H1 (cell line): ENCODE data around the gene GJB1. TPM values are rescaled to one million over a fixed set of nuclear protein-coding genes. Genes with fewer than 3 reads are reported as not detected.

Source experiments
- CTCF ChIA-PET: fragments of 300-600 bp; sonication (Branson Sonifier 250); formaldehyde crosslinking; loops from one replicate; lab custom pipeline; 2021; ENCODE audit not compliant: partially characterized antibody; lab: Charles Lee
- POLR2A ChIA-PET: fragments of 300-600 bp; sonication (Branson Sonifier 250); formaldehyde crosslinking; loops from one replicate; lab custom pipeline; 2021; ENCODE audit warnings: inconsistent platforms; ENCODE audit not compliant: partially characterized antibody; lab: Charles Lee
- DNase-seq, 2 experiments: peaks; one replicate each; pipeline versions ENCODE4 v3.0.0 to v3.0.0-alpha.2; 2010 to 2022; ENCODE audit warnings: low spot score in 2 of 2, low read depth in 1 of 2, mixed read lengths in 1 of 2
- FAIRE-seq: peaks from 2 replicates; lab custom pipeline; 2011; peaks lifted over from hg19 to GRCh38; lab: Jason Lieb, UNC
- H2AFZ ChIP-seq: 2 replicates; pipeline ENCODE4 v1.8.1; 2012; ENCODE audit warnings: low read length, inconsistent platforms
- H2AK5ac ChIP-seq: 2 replicates; pipeline ENCODE4 v1.6.1; 2013; ENCODE audit warnings: low read depth, low read length
- H2BK120ac ChIP-seq: replicated peaks from 2 replicates; pipeline ENCODE3; 2013; ENCODE audit warnings: low read depth, low read length, inconsistent platforms
- H2BK12ac ChIP-seq: 2 replicates; pipeline ENCODE4 v1.6.1; 2013; ENCODE audit warnings: low read depth, low read length
- H2BK15ac ChIP-seq: 2 replicates; pipeline ENCODE4 v1.6.1; 2013; ENCODE audit warnings: low read length
- H2BK20ac ChIP-seq: 2 replicates; pipeline ENCODE4 v1.6.1; 2013; ENCODE audit warnings: low read length
- H2BK5ac ChIP-seq: 2 replicates; pipeline ENCODE4 v1.6.1; 2013; ENCODE audit warnings: low read depth, low read length
- H3K14ac ChIP-seq: 2 replicates; pipeline ENCODE4 v1.6.1; 2013; ENCODE audit warnings: inconsistent platforms; ENCODE audit not compliant: insufficient read length
- H3K18ac ChIP-seq: 2 replicates; pipeline ENCODE4 v1.6.1; 2013; ENCODE audit warnings: low read length; ENCODE audit errors: extremely low read depth
- H3K23ac ChIP-seq: 2 replicates; pipeline ENCODE4 v1.6.1; 2013; ENCODE audit warnings: inconsistent platforms; ENCODE audit not compliant: insufficient read length
- H3K23me2 ChIP-seq: 2 replicates; pipeline ENCODE4 v1.6.1; 2013; ENCODE audit warnings: low read depth, low read length
- H3K27ac ChIP-seq: 2 replicates; pipeline ENCODE4 v1.6.1; 2011; ENCODE audit warnings: low read depth, low read length, inconsistent platforms
- H3K27me3 ChIP-seq, 4 experiments: replicated peaks in 1 of 4; 1 replicate in 1 of 4; 2 replicates in 3 of 4; pipeline versions ENCODE4 v1.6.1 to v1.8.1; 2011 to 2013; ENCODE audit warnings: low read length in 3 of 4, mild to moderate bottlenecking in 3 of 4, inconsistent platforms in 2 of 4, mixed read lengths in 2 of 4, moderate library complexity in 1 of 4; ENCODE audit not compliant: control insufficient read depth in 3 of 4, insufficient read depth in 3 of 4; ENCODE audit errors: extremely low read depth in 1 of 4
- H3K36me3 ChIP-seq, 4 experiments: 2 replicates each; pipeline versions ENCODE4 v1.6.1 to v1.8.1; 2011 to 2013; ENCODE audit warnings: mild to moderate bottlenecking in 4 of 4, low read length in 3 of 4, moderate library complexity in 2 of 4, control low read depth in 1 of 4, inconsistent platforms in 1 of 4; ENCODE audit not compliant: insufficient read depth in 4 of 4, control insufficient read depth in 2 of 4
- H3K4ac ChIP-seq: replicated peaks from 2 replicates; pipeline ENCODE3; 2013; ENCODE audit warnings: low read length, low read depth, mixed read lengths, inconsistent platforms; ENCODE audit not compliant: insufficient read length
- H3K4me1 ChIP-seq, 4 experiments: replicated peaks in 1 of 4; 1 replicate in 1 of 4; 2 replicates in 3 of 4; pipeline versions ENCODE4 v1.6.1 to v1.8.1; 2011 to 2013; ENCODE audit warnings: low read length in 3 of 4, inconsistent platforms in 2 of 4, mixed read lengths in 1 of 4; ENCODE audit not compliant: insufficient read depth in 4 of 4, control insufficient read depth in 3 of 4
- H3K4me2 ChIP-seq, 2 experiments: 2 replicates each; pipeline versions ENCODE4 v1.6.1 to v1.8.1; 2011 to 2013; ENCODE audit warnings: low read depth in 2 of 2, low read length in 2 of 2, control low read depth in 1 of 2, inconsistent platforms in 1 of 2, mild to moderate bottlenecking in 1 of 2; ENCODE audit not compliant: insufficient read depth in 1 of 2
- H3K4me3 ChIP-seq, 4 experiments: fragments of 200-600, 300-600 bp in 1 of 4; sonication (generic), shearing (Covaris generic), sonication (Bioruptor Twin) in 1 of 4; 2 replicates each; pipeline versions ENCODE4 v1.5.1 to v1.8.1; 2011 to 2016; ENCODE audit warnings: low read length in 4 of 4, low read depth in 3 of 4, control low read depth in 2 of 4, inconsistent platforms in 2 of 4, mild to moderate bottlenecking in 2 of 4, mixed read lengths in 1 of 4, moderate library complexity in 1 of 4; ENCODE audit not compliant: insufficient read depth in 2 of 4; ENCODE audit errors: extremely low read depth in 1 of 4
- H3K56ac ChIP-seq: replicated peaks from 2 replicates; pipeline ENCODE3; 2013; ENCODE audit warnings: low read depth, mild to moderate bottlenecking, mixed read lengths, low read length, inconsistent platforms; ENCODE audit not compliant: insufficient read length
- H3K79me1 ChIP-seq: 2 replicates; pipeline ENCODE4 v1.6.1; 2013; ENCODE audit warnings: low read depth, low read length, control low read depth
- H3K79me2 ChIP-seq, 2 experiments: 2 replicates each; pipeline versions ENCODE4 v1.6.1 to v1.8.1; 2012 to 2013; ENCODE audit warnings: low read length in 2 of 2, mild to moderate bottlenecking in 2 of 2, inconsistent platforms in 1 of 2; ENCODE audit not compliant: insufficient read depth in 2 of 2, control insufficient read depth in 1 of 2
- H3K9ac ChIP-seq, 4 experiments: replicated peaks in 1 of 4; 1 replicate in 1 of 4; 2 replicates in 3 of 4; pipeline versions ENCODE4 v1.6.1 to v1.8.1; 2011 to 2013; ENCODE audit warnings: low read depth in 3 of 4, low read length in 3 of 4, control low read depth in 2 of 4, mild to moderate bottlenecking in 2 of 4, moderate library complexity in 2 of 4, inconsistent platforms in 1 of 4; ENCODE audit errors: extremely low read depth in 1 of 4
- H3K9me3 ChIP-seq, 2 experiments: 2 replicates each; pipeline versions ENCODE4 v1.6.1 to v1.8.1; 2012 to 2013; ENCODE audit warnings: mild to moderate bottlenecking in 2 of 2, moderate library complexity in 2 of 2, control low read depth in 1 of 2, inconsistent platforms in 1 of 2, low read depth in 1 of 2, low read length in 1 of 2, mixed read lengths in 1 of 2; ENCODE audit not compliant: insufficient read depth in 2 of 2
- H4K20me1 ChIP-seq, 2 experiments: replicated peaks in 1 of 2; 2 replicates each; pipeline versions ENCODE3 to v1.8.1; 2011 to 2013; ENCODE audit warnings: inconsistent platforms in 2 of 2, low read length in 2 of 2, mild to moderate bottlenecking in 1 of 2; ENCODE audit not compliant: insufficient read depth in 2 of 2, control insufficient read depth in 1 of 2
- H4K5ac ChIP-seq: 2 replicates; pipeline ENCODE4 v1.6.1; 2013; ENCODE audit warnings: low read length, low read depth, mixed read lengths, inconsistent platforms; ENCODE audit not compliant: insufficient read length
- H4K8ac ChIP-seq: 2 replicates; pipeline ENCODE4 v1.8.0; 2013; ENCODE audit warnings: mild to moderate bottlenecking, moderate library complexity, low read length, inconsistent platforms; ENCODE audit not compliant: insufficient read depth; ENCODE audit errors: extremely low read depth
- H4K91ac ChIP-seq: replicated peaks from 2 replicates; pipeline ENCODE3; 2013; ENCODE audit warnings: low read length, mixed read lengths, inconsistent platforms; ENCODE audit not compliant: insufficient read length
- CEBPB ChIP-seq: IDR thresholded peaks from 2 replicates; pipeline ENCODE4 v1.6.1; 2012; ENCODE audit warnings: low read depth, low read length
- HDAC6 ChIP-seq: IDR thresholded peaks from one replicate; pipeline ENCODE4 v1.7.1; 2012; ENCODE audit warnings: low read depth, mild to moderate bottlenecking, inconsistent platforms, low read length, moderate library complexity
- JUN ChIP-seq: IDR thresholded peaks from 2 replicates; pipeline ENCODE4 v1.6.1; 2011; ENCODE audit warnings: low read depth, mild to moderate bottlenecking, improper control_type of control experiment, low read length
- JUND ChIP-seq: IDR thresholded peaks from 2 replicates; pipeline ENCODE4 v1.6.1; 2011; ENCODE audit warnings: mild to moderate bottlenecking, improper control_type of control experiment, low read length
- NRF1 ChIP-seq: IDR thresholded peaks from 2 replicates; pipeline ENCODE4 v1.6.1; 2011; ENCODE audit warnings: mild to moderate bottlenecking, low read depth, low read length, improper control_type of control experiment
- PHF8 ChIP-seq: fragments of 200-600 bp; sonication (generic); conservative IDR thresholded peaks from 2 replicates; pipeline ENCODE4 v1.7.1; 2012; ENCODE audit warnings: low read depth, mild to moderate bottlenecking, inconsistent platforms, low read length, moderate library complexity
- RNF2 ChIP-seq: fragments of 200-900, 300-1000 bp; sonication (generic); IDR thresholded peaks from 2 replicates; pipeline ENCODE4 v1.7.1; 2016; ENCODE audit warnings: borderline replicate concordance, low read depth, mild to moderate bottlenecking, antibody characterized with exemption, low read length; ENCODE audit not compliant: poor library complexity, severe bottlenecking; ENCODE audit errors: missing control alignments
- SIN3A ChIP-seq, 2 experiments: IDR thresholded peaks in 1 of 2; conservative IDR thresholded peaks in 1 of 2; 2 replicates each; pipeline ENCODE4 v1.6.1; 2011 to 2012; ENCODE audit warnings: low read length in 2 of 2, improper control_type of control experiment in 1 of 2, low read depth in 1 of 2, mild to moderate bottlenecking in 1 of 2
- SP1 ChIP-seq: IDR thresholded peaks from 2 replicates; pipeline ENCODE4 v1.6.1; 2011; ENCODE audit warnings: low read depth, low read length
- SRF ChIP-seq: IDR thresholded peaks from 2 replicates; pipeline ENCODE4 v1.6.1; 2011; ENCODE audit warnings: mild to moderate bottlenecking, low read depth, low read length, moderate library complexity
- YY1 ChIP-seq: IDR thresholded peaks from 2 replicates; pipeline ENCODE4 v1.6.1; 2011; ENCODE audit warnings: low read depth, mild to moderate bottlenecking, low read length
- WGBS, 2 experiments: shearing (Covaris generic) in 1 of 2; methylation state at CpG; one replicate each; pipeline versions ENCODE4 v1.1.6 to v1.1.7; 2013 to 2015; ENCODE audit warnings: low lambda C conversion rate in 2 of 2, mixed read lengths in 2 of 2, inconsistent platforms in 1 of 2, low coverage in 1 of 2, missing lambda C conversion rate in 1 of 2; ENCODE audit not compliant: insufficient replicate concordance in 2 of 2, insufficient coverage in 1 of 2, insufficient read length in 1 of 2; ENCODE audit errors: extremely low coverage in 1 of 2, missing lambda C conversion rate in 1 of 2; 5-methylcytosine and 5-hydroxymethylcytosine counted together
- polyA plus RNA-seq, 7 experiments: library from polyadenylated mRNA; depleted of rRNA in 3 of 7; stranded (reverse) in 5 of 7; unstranded in 2 of 7; fragments of >200 nt in 5 of 7; fragments of 200-250 nt in 2 of 7; gene quantifications; 1 replicate in 5 of 7; 2 replicates in 1 of 7; 4 replicates in 1 of 7; pipeline versions ENCODE4 v1.2.1 to v1.2.3, GENCODE V29; 2011 to 2013; ENCODE audit warnings: missing spikeins in 2 of 7, mixed read lengths in 2 of 7
- total RNA-seq: library from RNA; stranded (reverse); fragmentation: NEBNext Ultra II Directional; extraction: Animal tissue kit (Norgen Biotek cat#: 25700); gene quantifications from 2 replicates; pipeline ENCODE4 v1.2.1, GENCODE V29; 2021
- TF ChIP-seq, protein P1 (sequence below): IDR thresholded peaks from 2 replicates; pipeline ENCODE4 v1.6.1; 2012; ENCODE audit warnings: inconsistent platforms

Gene GJB1
- total and polyA plus RNA-seq, 2 of the 8 experiments (the other 6 are each of a cell fraction or from before 2014, with no cell fraction given) = 0.14 TPM; not detected in 1

DNA sequence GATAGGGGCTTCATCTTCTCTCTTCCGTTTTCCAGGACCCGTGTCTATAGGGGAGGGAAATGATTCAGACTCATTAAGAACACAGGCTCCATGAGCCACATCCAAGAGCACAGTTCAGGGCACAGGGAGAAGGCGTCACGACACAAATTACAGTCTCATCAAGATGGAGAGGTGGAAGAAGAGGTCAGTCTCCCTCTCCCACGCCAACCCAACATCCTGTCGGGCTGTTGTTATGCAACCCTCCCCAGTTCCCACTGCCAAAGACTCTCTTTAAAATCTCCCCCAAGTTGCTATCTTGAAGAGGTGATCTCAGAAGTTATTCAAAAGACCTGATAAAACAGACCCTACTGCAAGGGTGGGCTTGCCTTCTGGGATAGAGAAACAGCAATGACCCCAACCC is 18.3 kb downstream of the GJB1 start:
- DNase-seq (no peak), FAIRE-seq (no peak)
- H3K9ac ChIP-seq = no peak overlapping the region
- H2AK5ac ChIP-seq = no peak overlapping the region
- H4K91ac ChIP-seq = no peak overlapping the region
- POLR2A ChIA-PET = interaction anchor here (1.1 to 1.4 kb wide), 2 partner anchors 9 to 13 kb away, joined by 3 to 4 read pairs; no protein-coding TSS in a partner anchor
- no peak overlapping the region for H2AFZ ChIP-seq
- no peak overlapping the region for H3K23ac ChIP-seq
- 92% methylated on average over 5 of the region's 6 CpGs; no CpG with 5 or more reads in 1 of the 2 experiments for WGBS, 2 experiments
- H3K79me1 ChIP-seq = no peaks in the 10 kb centered on the region
- H2BK120ac ChIP-seq = no peak overlapping the region
- peaks cover 0 to 10% of the 10 kb centered on the region in 2 experiments for H4K20me1 ChIP-seq
- H3K23me2 ChIP-seq = no peaks in the 10 kb centered on the region
- no peak overlapping the region for H2BK12ac ChIP-seq
- H3K27me3 ChIP-seq = no peaks in the 10 kb centered on the region
- peaks cover 15 to 63% (median 46%) of the 10 kb centered on the region in 4 experiments for H3K36me3 ChIP-seq
- H3K56ac ChIP-seq = no peak overlapping the region
- CTCF ChIA-PET = no interaction called here
- no peak overlapping the region for H2BK5ac ChIP-seq
- TF ChIP-seq NRF1 (no peak), PHF8 (no peak), JUN (no peak), HDAC6 (no peak), SIN3A (conservative IDR thresholded peaks at IDR 0.05 in 1 of 2, IDR thresholded peaks at IDR 0.05 in 1 of 2; ENCODE audit: low read depth in 1 of 2, low read length in 2 of 2) (no peak), JUND (no peak), SRF (no peak), YY1 (no peak), RNF2 (no peak), CEBPB (no peak), SP1 (no peak)
- TF ChIP-seq, protein P1, sequence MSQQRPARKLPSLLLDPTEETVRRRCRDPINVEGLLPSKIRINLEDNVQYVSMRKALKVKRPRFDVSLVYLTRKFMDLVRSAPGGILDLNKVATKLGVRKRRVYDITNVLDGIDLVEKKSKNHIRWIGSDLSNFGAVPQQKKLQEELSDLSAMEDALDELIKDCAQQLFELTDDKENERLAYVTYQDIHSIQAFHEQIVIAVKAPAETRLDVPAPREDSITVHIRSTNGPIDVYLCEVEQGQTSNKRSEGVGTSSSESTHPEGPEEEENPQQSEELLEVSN = no peak
- H3K4me3 ChIP-seq = no peak overlapping the region
- no peaks in the 10 kb centered on the region for H3K4me1 ChIP-seq
- no peak overlapping the region for H2BK20ac ChIP-seq
- H3K27ac ChIP-seq = no peak overlapping the region
- no peak overlapping the region for H3K4me2 ChIP-seq
- no peak overlapping the region for H3K4ac ChIP-seq
- no peaks in the 10 kb centered on the region for H3K79me2 ChIP-seq
- H3K14ac ChIP-seq = no peak overlapping the region
- no peak overlapping the region for H3K18ac ChIP-seq
- H4K5ac ChIP-seq = no peak overlapping the region
- H2BK15ac ChIP-seq = no peak overlapping the region
- H3K9me3 ChIP-seq = no peaks in the 10 kb centered on the region
- H4K8ac ChIP-seq = no peak overlapping the region
